Liver (tissue), 9 donors: ENCODE data around the gene JMJD1C. TPM values are rescaled to one million over a fixed set of nuclear protein-coding genes. Genes with fewer than 3 reads are reported as not detected.

ENCODE experiments used
- DNase-seq: peaks from one replicate; pipeline ENCODE4 v3.0.0-alpha.2; 2017; ENCODE audit warnings: low spot score
- H3K27ac ChIP-seq, 2 donors: one replicate each; pipeline ENCODE4 v1.7.0; 2013; ENCODE audit warnings: inconsistent platforms in 2 of 2, low read length in 2 of 2, control low read depth in 1 of 2, low read depth in 1 of 2, mild to moderate bottlenecking in 1 of 2
- H3K27me3 ChIP-seq, 4 donors: one replicate each; pipeline versions ENCODE4 v1.6.1 to v1.7.0; 2013; ENCODE audit warnings: low read length in 3 of 4, inconsistent platforms in 1 of 4, mild to moderate bottlenecking in 1 of 4, moderate library complexity in 1 of 4; ENCODE audit not compliant: control insufficient read depth in 4 of 4, insufficient read depth in 4 of 4
- H3K36me3 ChIP-seq, 4 donors: one replicate each; pipeline versions ENCODE4 v1.6.1 to v1.7.0; 2013; ENCODE audit warnings: low read length in 3 of 4, mild to moderate bottlenecking in 3 of 4, low read depth in 1 of 4, moderate library complexity in 1 of 4; ENCODE audit not compliant: control insufficient read depth in 4 of 4, insufficient read depth in 3 of 4
- H3K4me1 ChIP-seq, 4 donors: one replicate each; pipeline versions ENCODE4 v1.6.1 to v1.7.0; 2013; ENCODE audit warnings: low read length in 3 of 4, mild to moderate bottlenecking in 3 of 4, moderate library complexity in 1 of 4; ENCODE audit not compliant: control insufficient read depth in 4 of 4, insufficient read depth in 4 of 4
- H3K4me3 ChIP-seq, 3 donors: one replicate each; pipeline versions ENCODE4 v1.6.1 to v1.7.0; 2013; ENCODE audit warnings: low read length in 3 of 3, control low read depth in 1 of 3, low read depth in 1 of 3, mild to moderate bottlenecking in 1 of 3
- H3K9ac ChIP-seq, 2 donors: one replicate each; pipeline ENCODE4 v1.7.0; 2013; ENCODE audit warnings: low read length in 2 of 2, mild to moderate bottlenecking in 2 of 2, moderate library complexity in 2 of 2, control low read depth in 1 of 2, low read depth in 1 of 2
- H3K9me3 ChIP-seq, 4 donors: one replicate each; pipeline versions ENCODE4 v1.6.1 to v1.7.0; 2013; ENCODE audit warnings: low read length in 3 of 4; ENCODE audit not compliant: control insufficient read depth in 4 of 4
- ATF3 ChIP-seq: IDR thresholded peaks from 2 replicates; pipeline ENCODE4 v1.6.1; 2016; ENCODE audit warnings: antibody characterized with exemption
- CTCF ChIP-seq: fragments of 150-350 bp; IDR thresholded peaks from 2 replicates; pipeline ENCODE4 v1.5.1; 2017; ENCODE audit warnings: improper control_type of control experiment, low read depth, low read length; ENCODE audit not compliant: missing input control
- EGR1 ChIP-seq, 2 donors: IDR thresholded peaks; 2 replicates each; pipeline ENCODE4 v1.6.1; 2016 to 2018; ENCODE audit warnings: antibody characterized with exemption in 2 of 2, low read depth in 2 of 2
- FOXA1 ChIP-seq: IDR thresholded peaks from 2 replicates; pipeline ENCODE4 v1.6.1; 2016; ENCODE audit warnings: antibody characterized with exemption
- FOXA2 ChIP-seq: IDR thresholded peaks from 2 replicates; pipeline ENCODE4 v1.6.1; 2016; ENCODE audit warnings: antibody characterized with exemption
- GABPA ChIP-seq, 2 donors: IDR thresholded peaks in 1 of 2; conservative IDR thresholded peaks in 1 of 2; 2 replicates each; pipeline ENCODE4 v1.6.1; 2016; ENCODE audit warnings: antibody characterized with exemption in 2 of 2, mild to moderate bottlenecking in 1 of 2, moderate library complexity in 1 of 2
- HNF4A ChIP-seq, 2 donors: conservative IDR thresholded peaks; 2 replicates each; pipeline ENCODE4 v1.6.1; 2016; ENCODE audit warnings: antibody characterized with exemption in 2 of 2, mild to moderate bottlenecking in 2 of 2
- HNF4G ChIP-seq: IDR thresholded peaks from 2 replicates; pipeline ENCODE4 v1.6.1; 2016; ENCODE audit warnings: antibody characterized with exemption
- JUND ChIP-seq, 2 donors: IDR thresholded peaks; 2 replicates each; pipeline ENCODE4 v1.6.1; 2016; ENCODE audit warnings: antibody characterized with exemption in 2 of 2
- MAX ChIP-seq: IDR thresholded peaks from 2 replicates; pipeline ENCODE4 v1.6.1; 2016; ENCODE audit warnings: antibody characterized with exemption
- NR2F2 ChIP-seq: IDR thresholded peaks from 2 replicates; pipeline ENCODE4 v1.6.1; 2016; ENCODE audit warnings: antibody characterized with exemption
- RAD21 ChIP-seq, 2 donors: IDR thresholded peaks; 2 replicates each; pipeline ENCODE4 v1.6.1; 2016; ENCODE audit warnings: antibody characterized with exemption in 2 of 2, mild to moderate bottlenecking in 2 of 2
- REST ChIP-seq: IDR thresholded peaks from 2 replicates; pipeline ENCODE4 v1.6.1; 2016; ENCODE audit warnings: antibody characterized with exemption, mild to moderate bottlenecking
- RXRA ChIP-seq, 2 donors: IDR thresholded peaks; 2 replicates each; pipeline ENCODE4 v1.6.1; 2017 to 2018; ENCODE audit warnings: antibody characterized with exemption in 2 of 2, mild to moderate bottlenecking in 1 of 2
- TAF1 ChIP-seq: conservative IDR thresholded peaks from 2 replicates; pipeline ENCODE4 v1.6.1; 2016; ENCODE audit warnings: antibody characterized with exemption, mild to moderate bottlenecking
- YY1 ChIP-seq: IDR thresholded peaks from 2 replicates; pipeline ENCODE4 v1.6.1; 2016; ENCODE audit warnings: antibody characterized with exemption, mild to moderate bottlenecking
- ZBTB33 ChIP-seq: IDR thresholded peaks from 2 replicates; pipeline ENCODE4 v1.6.1; 2016; ENCODE audit warnings: antibody characterized with exemption
- WGBS: extraction: QIAGEN DNeasy Blood & Tissue Kit; methylation state at CpG from one replicate; pipeline ENCODE4 v1.1.7; 2013; 5-methylcytosine and 5-hydroxymethylcytosine counted together
- polyA plus RNA-seq, 2 donors: library from polyadenylated mRNA; stranded (reverse) in 1 of 2; unstranded in 1 of 2; fragments of 200-250 nt in 1 of 2; fragments of >200 nt in 1 of 2; fragmentation: Nextera tagmentation in 1 of 2; extraction: Ambion mirVana in 1 of 2; gene quantifications; one replicate each; pipeline versions ENCODE4 v1.2.1 to v1.2.3, GENCODE V29; 2013 to 2015
- total RNA-seq, 2 donors: library from RNA; depleted of rRNA; stranded (reverse); fragments of >200 nt; gene quantifications; one replicate each; pipeline ENCODE4 v1.2.3, GENCODE V29; 2014
- donor health status: healthy.
- donor health status: healthy.
- donor health status: healthy.
- donor health status: healthy.
- donor health status: healthy.

JMJD1C gene
- total and polyA plus RNA-seq, 4 donors, result 11.0 to 93.1 (median 56.0) TPM

GRCh38 chr10:63319231-63319630 lies 146.5 kb downstream of the JMJD1C start:
- Histone ChIP-seq H3K27ac (no peak overlapping the region), H3K27me3 (no peaks in the 10 kb centered on the region), H3K4me3 (no peak overlapping the region), H3K4me1 (peaks cover 0 to 1% (median under 1%) of the 10 kb centered on the region in 4 donors), H3K9me3 (no peaks in the 10 kb centered on the region), H3K9ac (no peak overlapping the region), H3K36me3 (no peaks in the 10 kb centered on the region)
- no peak for TF ChIP-seq NR2F2
- no peak for TF ChIP-seq RXRA (IDR thresholded peaks at IDR 0.05)
- TF ChIP-seq MAX, result no peak
- no peak for TF ChIP-seq HNF4G
- no peak for TF ChIP-seq ZBTB33
- TF ChIP-seq RAD21 (IDR thresholded peaks at IDR 0.05), result no peak
- no peak for TF ChIP-seq JUND (IDR thresholded peaks at IDR 0.05)
- TF ChIP-seq EGR1 (IDR thresholded peaks at IDR 0.05; ENCODE audit: low read depth in 2 of 2), result no peak
- TF ChIP-seq REST, result no peak
- no peak for TF ChIP-seq ATF3
- no peak for TF ChIP-seq HNF4A (conservative IDR thresholded peaks at IDR 0.05)
- no peak for TF ChIP-seq GABPA (IDR thresholded peaks at IDR 0.05 in 1 of 2, conservative IDR thresholded peaks at IDR 0.05 in 1 of 2)
- no peak for TF ChIP-seq FOXA1
- TF ChIP-seq YY1, result no peak
- no peak for TF ChIP-seq CTCF
- TF ChIP-seq TAF1, result no peak
- no peak for TF ChIP-seq FOXA2
- DNase-seq, result no peak
- over 99% methylated on average over 3 of the region's 3 CpGs for WGBS

- WGBS, result 39% methylated on average over 3 of the region's 3 CpGs
- DNase-seq, result no peak
Observed at GRCh38 chr10:63318491-63318890, 147.3 kb downstream of the JMJD1C start.

More at GRCh38 chr10:63318491-63318890, 147.3 kb downstream of the JMJD1C start:
- H3K36me3 ChIP-seq, result no peaks in the 10 kb centered on the region
- H3K4me3 ChIP-seq, result no peak overlapping the region
- peaks cover 0 to 4% (median 1%) of the 10 kb centered on the region in 4 donors for H3K4me1 ChIP-seq
- no peak overlapping the region for H3K9ac ChIP-seq
- no peaks in the 10 kb centered on the region for H3K9me3 ChIP-seq
- no peaks in the 10 kb centered on the region for H3K27me3 ChIP-seq
- no peak overlapping the region for H3K27ac ChIP-seq
- TF ChIP-seq RXRA (IDR thresholded peaks at IDR 0.05), result no peak
